Measurements from ENCODE around the gene CHRNA3. TPM values are rescaled to one million over a fixed set of nuclear protein-coding genes. Genes with fewer than 3 reads are reported as not detected.

CHRNA3 gene
- total RNA-seq, 2 experiments from 2014 or later, result not detected

DNA sequence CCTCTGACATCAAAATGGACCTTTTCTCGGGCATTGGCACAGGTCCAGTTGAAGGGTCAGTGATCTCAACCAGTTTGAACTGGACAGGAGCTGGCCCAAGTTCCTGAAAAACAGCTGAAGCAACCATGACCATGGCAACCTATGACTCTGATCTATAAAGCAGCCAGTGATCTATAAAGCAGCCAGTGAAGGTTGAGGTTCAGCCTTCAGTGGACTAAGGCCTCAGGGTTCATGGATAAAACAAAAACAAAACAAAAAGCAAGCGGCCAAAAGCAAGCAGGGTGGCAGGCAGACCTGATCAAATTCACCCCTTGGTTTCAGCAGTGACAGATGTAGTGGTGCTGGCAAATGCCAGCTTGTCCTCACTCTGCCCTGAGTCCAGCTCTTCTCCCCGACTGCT, 30.2 kb upstream of the CHRNA3 start:
- Mint-ChIP-seq H3K4me3 (no peak overlapping the region), H3K27ac (no peak overlapping the region), H3K9me3 (ENCODE audit: low read depth) (no peaks in the 10 kb centered on the region), H3K36me3 (ENCODE audit: low read depth) (no peaks in the 10 kb centered on the region), H3K4me1 (no peaks in the 10 kb centered on the region), H3K27me3 (peaks cover 5% of the 10 kb centered on the region)
- POLR2A ChIA-PET, result no interaction called here
- no peak for ATAC-seq
- CTCF ChIA-PET, result interaction anchor here (0.7 to 0.8 kb wide), 2 partner anchors 32 to 56 kb away, joined by 3 to 4 read pairs; no protein-coding TSS in a partner anchor
- no peak for DNase-seq
- intact Hi-C loops (cut with DNase I, micrococcal nuclease), result no loop called here

DNA sequence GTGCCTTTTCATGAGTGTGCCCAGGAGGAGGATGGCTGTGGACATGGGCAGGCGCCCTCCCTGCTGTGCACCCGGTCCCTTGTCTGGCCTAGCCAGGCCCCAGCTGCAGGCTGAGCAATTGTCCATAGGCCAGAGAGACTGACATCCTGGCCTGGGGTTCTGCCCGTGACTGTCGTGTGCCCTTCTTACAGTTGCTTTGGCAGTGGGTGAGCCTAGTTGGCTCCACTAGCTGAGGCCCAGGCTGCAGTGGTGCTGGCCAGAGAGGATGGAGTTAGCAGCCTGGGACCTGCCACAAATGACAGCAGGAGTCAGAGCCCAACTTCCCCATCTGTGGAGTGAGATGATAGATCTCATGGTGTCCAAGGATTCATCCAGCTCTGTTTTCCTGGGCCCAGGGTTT, 29.2 kb upstream of the CHRNA3 start:
- no peak for ATAC-seq
- no peak for DNase-seq
- no peaks in the 10 kb centered on the region for H3K36me3 Mint-ChIP-seq (ENCODE audit: low read depth)
- peaks cover 5% of the 10 kb centered on the region for H3K27me3 Mint-ChIP-seq
- H3K4me1 Mint-ChIP-seq, result no peaks in the 10 kb centered on the region
- H3K4me3 Mint-ChIP-seq, result no peak overlapping the region
- POLR2A ChIA-PET, result no interaction called here
- no peak overlapping the region for H3K27ac Mint-ChIP-seq
- H3K9me3 Mint-ChIP-seq (ENCODE audit: low read depth), result no peaks in the 10 kb centered on the region
- CTCF ChIA-PET, result interaction anchor here (0.8 kb wide), 2 partner anchors 12 to 79 kb away, joined by 4 read pairs; no protein-coding TSS in a partner anchor
- intact Hi-C loops (cut with DNase I, micrococcal nuclease), result no loop called here

DNA sequence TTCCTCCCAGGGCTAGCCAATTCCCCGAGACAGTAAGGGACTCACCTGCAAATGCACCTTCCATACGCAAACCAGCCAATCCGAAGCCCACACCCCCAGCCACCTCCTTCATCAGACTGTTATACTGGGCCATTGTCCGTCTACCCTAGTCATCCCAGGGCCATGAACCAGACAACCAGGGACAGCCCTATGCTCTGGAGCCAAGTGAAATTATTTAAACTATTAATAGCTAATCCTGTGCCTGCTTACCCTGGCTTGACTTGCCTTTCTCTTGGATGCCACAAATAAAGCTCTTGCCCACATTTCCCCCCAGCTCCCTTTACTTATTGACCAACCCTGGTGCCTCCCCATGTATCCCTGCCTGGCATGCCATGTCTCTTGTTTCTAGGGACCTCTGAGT, 24.2 kb upstream of the CHRNA3 start:
- H3K4me3 Mint-ChIP-seq, result no peak overlapping the region
- POLR2A ChIA-PET, result no interaction called here
- CTCF ChIA-PET, result interaction anchor here (0.8 kb wide), 1 partner anchor 401 kb away, joined by 3 read pairs; no protein-coding TSS in a partner anchor
- peaks cover 12% of the 10 kb centered on the region for H3K27me3 Mint-ChIP-seq
- peaks cover 8% of the 10 kb centered on the region for H3K4me1 Mint-ChIP-seq
- H3K36me3 Mint-ChIP-seq (ENCODE audit: low read depth), result no peaks in the 10 kb centered on the region
- DNase-seq (no peak), ATAC-seq (no peak)
- H3K9me3 Mint-ChIP-seq (ENCODE audit: low read depth), result no peaks in the 10 kb centered on the region
- intact Hi-C loops (cut with DNase I, micrococcal nuclease), result no loop called here
- no peak overlapping the region for H3K27ac Mint-ChIP-seq

DNA sequence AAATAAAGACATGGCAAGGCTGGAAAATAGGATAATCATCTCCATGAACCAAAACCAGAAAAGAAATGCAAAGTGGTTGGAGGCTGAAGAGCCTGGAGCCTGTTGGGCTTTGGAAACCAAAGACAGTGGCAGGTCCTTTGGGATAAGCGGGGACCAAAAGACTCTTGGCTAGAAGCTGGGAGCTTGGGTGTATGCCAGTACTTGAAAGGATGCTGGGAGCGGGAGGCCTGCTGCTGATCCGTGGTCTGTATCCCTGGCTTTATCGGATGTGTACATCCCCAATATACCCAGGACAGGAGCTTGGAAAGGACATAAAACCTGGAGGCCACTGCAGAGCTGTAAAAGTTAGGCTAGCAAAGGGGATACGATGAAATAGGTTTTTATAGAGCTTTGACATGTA, 21.5 kb upstream of the CHRNA3 start:
- intact Hi-C loops (cut with DNase I, micrococcal nuclease), result no loop called here

DNA sequence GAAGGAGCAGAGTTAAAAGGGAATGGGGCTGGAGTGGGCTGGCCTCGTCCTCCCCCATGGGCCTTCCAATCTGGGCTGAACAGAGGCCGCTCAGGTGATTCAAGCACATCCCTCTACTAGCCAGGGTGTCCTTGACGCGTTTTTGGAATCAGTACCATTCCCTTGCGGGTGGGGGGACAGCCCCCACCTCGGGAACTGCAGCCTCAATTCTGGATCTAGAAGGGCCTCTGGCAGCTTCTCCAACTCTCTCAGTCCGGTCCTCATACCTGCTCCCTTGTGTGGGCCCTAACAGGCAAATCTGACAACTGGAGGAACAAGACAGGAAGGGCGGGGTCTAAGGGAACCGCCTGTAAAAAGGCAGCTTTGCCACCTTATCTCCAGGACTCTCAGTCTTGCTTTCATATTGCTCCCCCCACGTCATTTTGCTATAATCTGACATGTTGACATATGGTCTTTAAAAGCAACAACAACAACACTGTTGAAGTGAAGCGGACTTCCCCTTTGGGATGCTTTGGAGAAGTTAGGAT, 21.0 kb upstream of the CHRNA3 start:
- Mint-ChIP-seq H3K4me3 (peak overlapping the region; percentile 29), H3K4me1 (peaks cover 8% of the 10 kb centered on the region), H3K36me3 (ENCODE audit: low read depth) (no peaks in the 10 kb centered on the region), H3K27me3 (peaks cover 19% of the 10 kb centered on the region), H3K27ac (no peak overlapping the region), H3K9me3 (ENCODE audit: low read depth) (no peaks in the 10 kb centered on the region)
- DNase-seq (no peak), ATAC-seq (no peak)
- ChIA-PET CTCF (interaction anchor here (0.6 to 1.6 kb wide), 4 partner anchors 16 to 99 kb away, joined by 3 to 6 read pairs (median 4); no protein-coding TSS in a partner anchor), POLR2A (no interaction called here)
- intact Hi-C loops (cut with DNase I, micrococcal nuclease), result no loop called here

More for the DNA sequence above, 21.5 kb upstream of the CHRNA3 start:
- no peak for ATAC-seq
- Mint-ChIP-seq H3K4me1 (peaks cover 8% of the 10 kb centered on the region), H3K4me3 (no peak overlapping the region), H3K27me3 (peaks cover 19% of the 10 kb centered on the region), H3K36me3 (ENCODE audit: low read depth) (no peaks in the 10 kb centered on the region), H3K27ac (no peak overlapping the region), H3K9me3 (ENCODE audit: low read depth) (no peaks in the 10 kb centered on the region)
- CTCF ChIA-PET, result interaction anchor here (0.6 to 1.6 kb wide), 5 partner anchors 15 to 1054 kb away, joined by 3 to 6 read pairs (median 4); no protein-coding TSS in a partner anchor
- POLR2A ChIA-PET, result no interaction called here
- DNase-seq, result no peak

DNA sequence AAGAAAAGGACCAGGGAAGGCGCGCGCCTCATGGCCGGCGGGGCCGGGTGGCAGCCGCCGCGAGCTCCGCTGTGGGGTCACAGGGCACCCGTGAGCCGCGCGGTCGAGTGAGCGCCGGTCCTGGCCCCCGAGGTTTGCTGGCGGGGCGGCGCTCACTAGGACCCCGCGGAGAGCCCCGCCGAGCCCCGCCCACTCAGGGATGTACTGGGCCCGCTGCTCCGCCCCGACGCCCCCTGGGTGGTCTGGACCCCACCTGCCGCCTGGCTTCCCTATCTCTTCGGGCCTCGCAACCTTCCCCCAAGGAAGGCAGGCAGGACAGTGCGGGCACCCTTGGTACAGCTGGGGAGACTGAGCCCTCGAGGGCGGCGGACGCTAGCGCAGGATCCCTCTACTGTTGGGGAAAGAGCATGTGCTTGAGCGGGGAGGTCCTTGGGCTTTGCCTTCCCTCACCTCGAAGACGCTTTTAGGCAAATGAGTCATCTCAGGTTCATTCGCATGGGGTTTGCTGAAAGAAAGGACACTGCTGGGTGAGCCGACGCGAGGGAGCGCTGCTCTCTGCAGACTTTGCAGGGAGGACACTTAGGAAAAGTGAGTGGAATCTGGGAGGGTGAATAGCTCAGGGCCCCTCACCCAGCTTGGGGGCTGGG, 20.4 kb upstream of the CHRNA3 start, which contains the start of gene CHRNB4:
Gene CHRNB4, minus strand, starts transcription at position 109 of the 647 bp plus-strand sequence. Its CDS starts 77 bp downstream, at position 32.
- ATAC-seq (peak; percentile 68), DNase-seq (peak; percentile 45)
- intact Hi-C loops (cut with DNase I, micrococcal nuclease), result no loop called here
- H3K4me3 Mint-ChIP-seq, result peak within 1 kb of the TSS; percentile 44
- no peaks in the 10 kb centered on the region for H3K9me3 Mint-ChIP-seq (ENCODE audit: low read depth)
- no peaks in the 10 kb centered on the region for H3K36me3 Mint-ChIP-seq (ENCODE audit: low read depth)
- peaks cover 19% of the 10 kb centered on the region for H3K27me3 Mint-ChIP-seq
- H3K27ac Mint-ChIP-seq, result no peak within 1 kb of the TSS
- POLR2A ChIA-PET, result no interaction called here
- CTCF ChIA-PET, result interaction anchor here (0.6 to 1.6 kb wide), 5 partner anchors 17 to 99 kb away, joined by 3 to 6 read pairs (median 3); no protein-coding TSS in a partner anchor
- H3K4me1 Mint-ChIP-seq, result peaks cover 8% of the 10 kb centered on the region

DNA sequence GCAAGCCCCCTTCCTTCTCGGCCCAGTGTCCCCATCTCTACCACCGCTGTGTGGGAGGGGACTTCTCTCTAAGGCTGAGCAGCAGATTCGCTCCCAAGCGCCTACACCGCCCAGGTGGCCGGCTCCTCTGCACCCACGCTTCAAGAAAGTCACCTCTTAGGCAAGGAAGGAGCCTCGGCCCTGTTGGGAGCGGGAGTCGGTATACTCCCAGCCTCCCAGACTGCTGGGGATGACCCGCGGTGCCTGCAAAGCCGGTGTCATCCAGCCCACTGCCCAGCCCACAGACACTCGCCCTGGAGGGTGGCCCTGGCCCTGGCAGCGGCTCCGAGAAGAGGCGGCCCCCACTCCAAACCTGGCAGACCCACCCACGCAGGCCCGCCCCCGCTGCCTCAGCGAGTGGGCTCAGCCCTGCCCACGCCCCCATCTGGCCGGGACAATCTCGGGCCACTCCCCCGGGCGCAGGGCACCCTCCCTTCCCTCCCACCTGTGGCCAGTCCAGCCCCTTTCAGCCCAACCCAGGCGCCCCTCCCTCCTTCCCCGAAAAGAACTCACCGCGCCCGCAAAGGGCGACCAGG, 19.8 kb upstream of the CHRNA3 start:
- ChIA-PET POLR2A (no interaction called here), CTCF (interaction anchor here (0.6 to 4.2 kb wide), 8 partner anchors 17 to 171 kb away, joined by 3 to 33 read pairs (median 4); no protein-coding TSS in a partner anchor)
- Mint-ChIP-seq H3K4me1 (peaks cover 8% of the 10 kb centered on the region), H3K36me3 (ENCODE audit: low read depth) (no peaks in the 10 kb centered on the region), H3K4me3 (peak overlapping the region; percentile 44), H3K27me3 (peaks cover 19% of the 10 kb centered on the region), H3K9me3 (ENCODE audit: low read depth) (no peaks in the 10 kb centered on the region), H3K27ac (no peak overlapping the region)
- ATAC-seq (no peak), DNase-seq (no peak)
- intact Hi-C loops (cut with DNase I, micrococcal nuclease), result no loop called here

DNA sequence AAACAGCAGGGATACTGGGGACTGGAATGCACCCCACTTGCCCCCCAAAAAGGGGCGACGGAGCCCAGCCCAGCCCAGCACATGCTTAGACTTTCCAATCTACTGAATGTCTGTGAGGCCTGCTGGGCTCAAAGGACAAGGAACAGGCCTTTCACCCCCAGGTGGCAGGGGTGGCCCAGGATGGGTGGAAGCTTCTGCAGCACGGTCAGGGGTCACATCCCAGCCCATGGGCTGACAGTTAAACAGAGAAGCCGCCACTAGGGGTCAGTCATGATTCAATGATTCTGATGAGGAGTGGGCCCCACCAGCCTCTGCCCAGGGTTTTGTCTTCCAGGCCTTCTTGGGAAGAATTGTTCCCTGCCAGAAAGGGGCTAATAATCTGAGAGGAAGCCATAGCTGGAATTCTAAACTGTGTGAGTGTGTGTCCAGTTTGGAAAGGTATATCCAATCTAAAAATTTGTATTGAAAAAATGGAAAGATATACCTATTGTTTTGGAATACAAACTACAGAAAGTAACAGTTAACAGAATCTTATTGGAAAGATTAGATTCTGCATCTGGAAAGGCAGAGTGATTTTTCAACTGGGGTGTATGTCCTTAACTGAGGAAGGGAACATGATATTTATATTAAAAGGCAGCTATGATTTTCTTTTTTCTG, 18.0 kb upstream of the CHRNA3 start:
- POLR2A ChIA-PET, result no interaction called here
- DNase-seq, result peak; percentile 78
- intact Hi-C loops (cut with DNase I, micrococcal nuclease), result loop anchor here (1.0 kb wide), 2 partner anchors 71 to 113 kb away; no protein-coding TSS in a partner anchor
- Mint-ChIP-seq H3K4me3 (no peak overlapping the region), H3K36me3 (ENCODE audit: low read depth) (no peaks in the 10 kb centered on the region), H3K9me3 (ENCODE audit: low read depth) (no peaks in the 10 kb centered on the region), H3K4me1 (peaks cover 8% of the 10 kb centered on the region), H3K27ac (no peak overlapping the region), H3K27me3 (peaks cover 19% of the 10 kb centered on the region)
- CTCF ChIA-PET, result interaction anchor here (0.6 to 4.2 kb wide), 14 partner anchors 12 to 140 kb away, joined by 3 to 33 read pairs (median 4); partner anchors contain the start of gene CHRNA5
- peak; percentile 65 for ATAC-seq

DNA sequence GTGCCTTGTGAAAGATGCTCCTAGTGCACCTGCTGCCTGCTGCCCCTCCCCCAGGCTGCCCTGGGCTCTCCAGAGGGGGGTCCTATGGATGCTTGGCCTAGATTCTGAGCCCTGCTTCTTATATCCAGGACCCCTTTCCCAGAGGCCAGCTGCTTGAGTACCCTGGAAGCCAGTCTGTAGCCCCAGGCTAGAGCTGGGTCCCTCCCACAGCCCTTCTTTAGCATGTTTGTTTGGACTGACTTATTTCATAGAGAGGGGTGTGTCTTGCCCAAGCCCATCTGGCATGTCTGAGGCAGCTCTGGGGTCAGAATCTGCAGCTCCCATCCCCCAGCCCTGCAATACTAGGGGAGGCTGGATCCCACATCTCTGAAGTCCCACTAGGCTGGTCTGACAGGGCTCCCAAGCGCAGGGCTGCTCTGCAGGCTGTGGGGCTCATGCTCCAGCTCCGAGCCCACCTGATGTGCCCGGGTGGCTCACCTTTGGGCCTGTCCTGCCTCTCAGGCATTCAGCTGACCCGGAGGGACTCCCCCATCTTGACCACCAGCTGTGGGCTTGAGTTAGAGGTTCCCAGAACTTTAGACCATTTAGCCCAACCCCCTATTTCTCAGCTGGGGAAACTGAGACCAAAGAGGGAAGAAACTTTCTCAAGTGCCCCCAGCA, 17.1 kb upstream of the CHRNA3 start:
- ChIA-PET POLR2A (interaction anchor here (0.6 kb wide), 1 partner anchor 117 kb away, joined by 3 read pairs; no protein-coding TSS in a partner anchor), CTCF (interaction anchor here (0.6 to 4.2 kb wide), 12 partner anchors 9 to 113 kb away, joined by 3 to 33 read pairs (median 4); no protein-coding TSS in a partner anchor)
- peaks cover 1% of the 10 kb centered on the region for H3K9me3 Mint-ChIP-seq (ENCODE audit: low read depth)
- DNase-seq, result no peak
- H3K36me3 Mint-ChIP-seq (ENCODE audit: low read depth), result no peaks in the 10 kb centered on the region
- intact Hi-C loops (cut with DNase I, micrococcal nuclease), result loop anchor here (1.0 kb wide), 2 partner anchors 71 to 113 kb away; no protein-coding TSS in a partner anchor
- peaks cover 8% of the 10 kb centered on the region for H3K4me1 Mint-ChIP-seq
- no peak for ATAC-seq
- H3K4me3 Mint-ChIP-seq, result no peak overlapping the region
- no peak overlapping the region for H3K27ac Mint-ChIP-seq
- peaks cover 19% of the 10 kb centered on the region for H3K27me3 Mint-ChIP-seq

DNA sequence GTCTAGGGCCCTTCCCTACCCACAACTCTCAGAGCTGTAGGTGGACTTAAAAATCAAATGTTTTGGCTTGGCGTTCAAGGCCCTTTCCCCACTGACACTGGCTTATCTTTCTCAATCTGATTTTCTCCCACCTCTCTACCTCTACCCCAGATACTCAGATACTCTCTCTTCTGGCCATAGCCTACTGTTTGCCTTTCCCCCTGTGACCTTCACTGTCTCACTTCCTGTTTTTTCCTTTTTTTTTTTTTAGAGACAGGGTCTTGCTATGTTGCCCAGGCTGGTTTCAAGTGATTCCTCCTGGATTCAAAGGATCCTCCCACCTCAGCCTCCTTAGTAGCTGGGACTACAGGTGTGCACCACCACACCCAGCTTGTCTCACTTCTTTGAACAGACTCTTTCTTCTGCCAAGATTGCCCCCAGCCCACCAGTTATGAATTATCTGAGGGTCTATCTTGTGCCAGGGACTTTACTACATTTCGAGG, 15.6 kb upstream of the CHRNA3 start:
- peaks cover 3% of the 10 kb centered on the region for H3K4me1 Mint-ChIP-seq
- POLR2A ChIA-PET, result interaction anchor here (0.6 kb wide), 1 partner anchor 107 kb away, joined by 3 read pairs; no protein-coding TSS in a partner anchor
- no peaks in the 10 kb centered on the region for H3K36me3 Mint-ChIP-seq (ENCODE audit: low read depth)
- H3K9me3 Mint-ChIP-seq (ENCODE audit: low read depth), result peaks cover 2% of the 10 kb centered on the region
- no peak overlapping the region for H3K27ac Mint-ChIP-seq
- intact Hi-C loops (cut with DNase I, micrococcal nuclease), result no loop called here
- H3K4me3 Mint-ChIP-seq, result no peak overlapping the region
- no peak for ATAC-seq
- no peak for DNase-seq
- CTCF ChIA-PET, result interaction anchor here (0.7 to 4.2 kb wide), 2 partner anchors 17 to 73 kb away, joined by 3 to 33 read pairs; no protein-coding TSS in a partner anchor
- H3K27me3 Mint-ChIP-seq, result peaks cover 14% of the 10 kb centered on the region

Measured in activated CD4-positive, alpha-beta T cell treated with anti-CD3 and anti-CD28 coated beads for 36 hours (primary cell).